Activated CD4-positive, alpha-beta T cell treated with anti-CD3 and anti-CD28 coated beads, Interleukin-10, Interleukin-2, amounts not matched to agents 100 ng/mL and 50 ng/mL, durations not matched to agents 16 hours and 8 hours (primary cell): ENCODE results near the gene POLR2J.
A peak's percentile ranks its signal among the peaks of the same experiment; 100 is the strongest.
"Not testable (repeated sequence)": the region's sequence is repeated elsewhere in the genome, so short reads cannot be mapped to it uniquely, and the experiment has no call there.

Source experiments
- DNase-seq: peaks from one replicate; pipeline ENCODE4 v3.0.0-alpha.2; 2020

POLR2J gene

DNA sequence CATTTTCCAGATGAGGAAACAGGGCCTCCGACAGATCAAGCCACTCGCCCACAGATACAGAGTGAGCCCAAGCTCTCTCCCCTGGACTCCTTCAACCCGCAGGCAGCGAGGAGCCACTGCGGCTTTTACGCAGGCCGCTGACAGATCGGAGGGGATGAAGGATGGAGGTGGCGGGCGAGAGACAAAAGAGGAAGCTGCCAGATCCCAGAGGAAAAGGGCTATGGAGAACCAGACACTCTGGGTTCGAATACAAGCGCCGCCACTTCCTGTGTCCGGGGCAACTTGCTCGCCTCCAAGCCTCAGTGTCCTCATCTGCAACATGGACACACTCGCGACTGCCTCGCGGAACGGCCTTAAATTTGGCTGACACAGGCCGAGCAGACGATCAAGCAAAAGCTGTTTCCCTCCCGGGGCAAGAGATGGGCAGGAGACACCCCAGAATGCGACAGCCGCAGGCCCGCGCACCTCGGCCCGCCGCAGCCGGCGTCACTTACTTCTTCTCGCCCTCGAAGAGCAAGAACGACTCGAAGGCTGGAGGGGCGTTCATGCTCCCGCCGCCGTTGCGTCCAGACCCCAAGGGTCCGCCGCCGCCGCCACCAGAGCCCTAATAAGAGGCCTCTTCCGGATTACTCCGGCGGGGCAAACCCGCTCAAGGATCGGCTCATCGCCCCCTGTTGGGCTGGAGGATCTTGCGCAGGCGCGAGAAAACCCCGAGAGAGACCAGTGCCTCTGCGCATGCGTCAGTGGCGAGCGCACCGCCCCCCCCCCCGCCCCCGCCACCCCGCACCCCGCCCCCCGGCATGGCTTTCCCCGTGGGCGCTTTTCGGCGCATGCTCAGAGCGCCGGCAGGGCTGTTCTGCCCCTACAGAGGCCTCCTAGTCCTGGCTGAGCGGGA, at the start of gene POLR2J:
TSS of gene POLR2J (minus strand) at position 609 of the 895 bp plus-strand sequence. CDS start at position 547, 62 bp downstream.
- DNase-seq, result peak; percentile 94

DNA sequence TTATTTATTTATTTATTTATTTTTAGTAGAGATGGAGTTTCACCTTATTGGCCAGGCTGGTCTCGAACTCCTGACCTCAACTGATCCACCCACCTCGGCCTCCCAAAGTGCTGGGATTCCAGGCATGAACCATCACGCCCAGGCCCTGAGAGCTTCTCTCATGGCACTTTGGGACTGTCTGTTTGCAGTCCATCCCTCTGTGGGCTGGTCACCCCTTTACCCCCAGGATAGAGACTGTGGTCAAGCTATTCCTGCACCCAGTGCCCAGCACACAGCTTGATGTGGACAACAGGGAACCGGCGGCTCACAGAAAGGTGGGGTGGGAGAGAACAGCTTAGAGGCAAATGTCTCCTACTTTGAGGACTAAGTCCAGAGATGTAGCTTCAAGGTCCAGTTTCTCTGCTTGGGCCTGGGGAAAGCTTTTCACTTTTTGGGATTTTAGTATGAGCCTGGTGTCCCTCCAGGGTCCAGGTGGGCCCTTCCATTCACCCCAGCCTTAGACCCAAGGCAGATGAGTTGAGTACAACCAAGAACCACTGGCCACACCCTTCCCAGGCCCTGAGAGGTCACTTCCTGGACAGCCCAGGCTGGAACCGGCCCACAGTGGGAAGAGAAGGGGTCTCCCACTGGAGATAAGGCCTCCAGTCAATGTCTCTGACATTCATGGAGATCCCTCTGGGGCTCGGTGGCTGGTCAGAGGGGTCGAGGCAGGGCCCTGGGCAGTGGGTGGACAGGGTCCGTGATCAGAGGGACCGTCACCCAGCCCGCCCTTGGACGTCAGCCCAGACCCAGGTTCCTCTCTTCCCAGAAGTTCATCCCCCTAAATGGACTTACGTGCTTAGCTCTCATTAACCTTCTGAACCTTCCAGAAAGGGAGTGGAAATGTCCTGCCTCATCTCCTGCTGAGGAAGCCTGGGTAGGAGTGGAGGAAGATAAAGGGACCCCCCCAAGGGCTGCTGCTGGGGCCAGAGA, 49.4 kb upstream of the POLR2J start:
- DNase-seq, result not testable (repeated sequence)

DNA sequence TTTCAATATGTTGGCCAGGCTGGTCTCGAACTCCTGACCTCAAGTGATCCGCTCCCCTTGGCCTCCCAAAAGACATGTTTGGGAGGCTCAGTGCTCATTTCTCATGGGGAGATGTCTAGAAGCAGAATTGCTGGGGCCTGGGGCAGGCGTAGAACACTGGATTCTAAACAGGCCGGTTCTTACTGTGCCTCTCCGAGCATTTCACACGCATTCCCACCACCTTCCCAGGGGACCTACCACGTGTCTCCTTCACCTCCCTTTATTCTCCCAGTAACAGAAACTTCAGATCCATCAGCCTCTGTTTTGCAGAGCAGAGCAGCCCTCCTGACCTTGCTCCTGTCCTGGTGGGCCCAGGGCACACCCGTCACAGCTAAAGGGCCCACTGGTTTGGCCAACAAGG, 48.5 kb upstream of the POLR2J start:
- not testable (repeated sequence) for DNase-seq

DNA sequence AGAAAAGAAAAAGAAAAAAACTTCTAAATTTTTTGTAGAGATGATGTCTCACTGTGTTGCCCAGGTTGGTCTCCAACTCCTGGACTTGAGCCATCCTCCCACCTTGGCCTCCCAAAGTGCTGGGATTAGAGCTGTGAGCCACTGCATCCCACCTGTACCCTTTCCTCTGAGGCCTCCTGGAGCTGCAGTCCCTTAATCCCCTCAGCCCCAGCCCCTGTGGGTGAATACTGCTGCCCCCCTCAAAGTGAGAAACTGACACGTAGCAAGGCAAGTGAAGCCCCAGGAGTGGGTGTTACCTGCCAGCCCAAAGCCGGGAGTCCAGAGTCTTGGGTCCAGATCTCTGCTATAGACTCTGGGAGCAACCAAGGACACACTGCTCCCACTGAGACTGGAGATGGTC, 46.1 kb upstream of the POLR2J start:
- DNase-seq, result not testable (repeated sequence)

DNA sequence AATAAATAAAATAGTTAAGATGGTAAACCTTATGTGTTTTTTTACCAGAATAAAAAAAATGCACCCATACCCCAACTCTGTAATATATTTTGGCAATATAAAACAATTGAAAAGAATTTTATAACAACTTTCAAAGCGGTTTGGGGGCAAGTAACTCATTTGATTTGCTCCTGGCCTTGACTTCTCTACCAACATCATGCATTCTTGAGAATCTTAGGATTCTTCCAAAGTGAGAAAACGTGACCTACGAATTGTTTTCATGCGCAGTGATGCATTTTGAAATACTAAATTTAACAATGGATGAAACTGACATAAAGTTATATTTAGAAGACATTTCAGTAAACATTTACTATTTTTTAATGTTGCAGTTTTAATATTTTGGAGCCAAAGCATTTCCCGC, 42.1 kb upstream of the POLR2J start:
- not testable (repeated sequence) for DNase-seq

DNA sequence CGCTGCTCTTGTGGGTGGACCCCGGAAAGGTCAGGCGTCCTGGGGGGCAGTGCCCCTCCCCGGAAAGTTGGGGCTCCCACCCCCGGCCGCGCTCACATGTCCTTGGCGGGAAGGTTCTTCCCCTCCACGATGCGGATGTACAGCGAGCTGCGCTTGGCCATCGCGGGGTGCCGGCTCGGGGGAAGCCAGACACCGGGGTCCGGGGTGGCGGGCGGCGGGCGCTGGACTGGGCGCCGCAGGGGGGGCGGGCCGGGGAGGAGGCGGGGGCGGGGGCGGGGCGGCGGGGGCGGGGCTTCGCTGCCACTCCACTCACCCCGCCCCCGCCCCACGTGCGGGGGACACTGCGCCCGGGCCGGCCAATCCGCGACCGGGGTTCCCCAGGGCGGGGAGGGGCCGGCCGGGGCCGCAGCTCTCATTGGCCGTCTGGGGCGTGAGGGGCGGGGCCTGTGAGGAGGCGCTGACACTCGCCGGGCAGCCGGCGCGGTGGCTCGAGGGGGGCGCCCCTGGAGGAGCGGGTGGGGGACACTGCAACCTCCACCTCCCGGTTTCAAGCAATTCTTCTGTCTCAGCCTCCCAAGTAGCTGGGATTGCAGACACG, 38.9 kb upstream of the POLR2J start, which contains the start of gene RASA4B:
TSS of gene RASA4B (minus strand) at position 228 of the 598 bp plus-strand sequence. CDS start at position 161, 67 bp downstream.
- DNase-seq, result not testable (repeated sequence)

DNA sequence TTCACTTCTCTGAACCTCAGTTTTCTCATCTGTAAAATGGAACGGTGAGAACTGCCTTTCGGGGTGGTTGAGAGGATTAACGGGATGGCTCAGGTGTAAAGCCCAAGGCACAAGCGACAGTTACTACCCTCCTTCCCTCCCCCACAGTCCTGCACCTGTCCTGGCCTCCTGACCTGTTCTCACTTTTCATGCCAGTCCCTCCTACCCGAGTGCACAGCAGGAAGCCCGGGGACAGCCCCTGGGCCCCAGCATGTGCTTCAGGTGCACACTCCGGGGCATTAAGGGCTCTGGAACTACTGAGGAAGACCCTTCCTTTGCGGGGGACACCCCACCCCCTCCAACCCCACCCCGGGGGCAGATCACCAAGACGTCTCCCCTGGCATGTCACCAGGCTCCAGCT, 38.2 kb upstream of the POLR2J start:
- DNase-seq, result not testable (repeated sequence)

DNA sequence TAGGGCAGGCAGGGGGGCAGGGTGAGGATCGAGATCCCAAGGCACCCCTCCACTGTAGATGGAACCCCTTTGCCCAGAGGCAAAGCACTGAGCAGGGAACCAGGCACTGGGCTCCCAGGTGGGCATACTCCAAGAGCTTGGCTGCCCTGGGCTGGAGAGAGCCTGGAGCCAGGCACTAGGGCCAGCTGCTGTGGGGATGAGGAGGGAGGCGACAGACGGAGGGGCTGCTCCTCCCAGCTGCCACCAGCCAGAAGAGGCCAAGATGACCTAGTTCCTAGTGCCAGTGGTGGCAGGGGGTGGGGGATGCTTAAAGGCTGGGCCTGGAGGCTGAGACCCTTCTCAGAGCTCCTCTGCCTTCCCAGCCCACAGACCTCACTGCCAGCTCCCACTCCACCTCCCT, 37.2 kb upstream of the POLR2J start:
- not testable (repeated sequence) for DNase-seq

DNA sequence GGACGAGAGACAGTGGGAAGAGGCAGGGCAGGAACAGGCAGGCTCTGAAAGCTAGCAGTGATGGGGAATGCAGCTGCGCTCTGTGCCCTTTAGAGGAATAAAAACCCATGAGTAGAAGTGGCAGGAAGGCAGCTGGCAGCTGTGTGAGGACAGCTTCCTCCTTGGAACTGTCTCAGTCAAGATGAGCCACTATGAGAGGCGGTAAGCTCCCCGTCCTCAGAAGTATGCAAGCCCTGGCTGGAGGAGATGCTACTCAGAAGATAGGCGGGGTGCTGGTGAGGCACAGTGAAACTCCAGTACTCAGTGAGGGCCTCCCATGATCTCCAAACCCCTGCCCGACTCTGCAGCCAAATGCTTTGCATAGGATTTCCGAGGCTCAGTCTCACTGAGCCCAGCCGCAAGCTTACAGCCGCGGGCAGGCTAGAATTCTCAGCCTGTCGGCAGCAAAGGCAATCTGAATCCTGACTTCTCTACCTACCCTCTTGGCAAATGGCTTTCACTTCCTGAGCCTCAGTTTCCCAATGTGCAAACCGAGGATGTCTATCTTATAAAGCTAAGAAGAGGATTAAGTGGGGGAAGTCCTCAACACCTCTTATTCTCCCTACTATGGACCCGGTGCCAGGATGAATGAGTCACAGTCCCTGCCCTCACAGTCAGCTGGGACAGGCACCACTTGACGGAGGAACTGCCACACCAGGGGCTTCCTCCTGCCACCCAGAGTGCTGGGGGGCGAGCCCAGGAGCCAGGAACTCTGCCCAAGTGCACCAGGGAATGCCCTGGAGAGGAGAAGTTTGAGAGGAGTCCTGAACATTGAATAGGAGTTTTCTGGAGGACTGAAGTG, 36.4 kb upstream of the POLR2J start:
- DNase-seq, result not testable (repeated sequence)

DNA sequence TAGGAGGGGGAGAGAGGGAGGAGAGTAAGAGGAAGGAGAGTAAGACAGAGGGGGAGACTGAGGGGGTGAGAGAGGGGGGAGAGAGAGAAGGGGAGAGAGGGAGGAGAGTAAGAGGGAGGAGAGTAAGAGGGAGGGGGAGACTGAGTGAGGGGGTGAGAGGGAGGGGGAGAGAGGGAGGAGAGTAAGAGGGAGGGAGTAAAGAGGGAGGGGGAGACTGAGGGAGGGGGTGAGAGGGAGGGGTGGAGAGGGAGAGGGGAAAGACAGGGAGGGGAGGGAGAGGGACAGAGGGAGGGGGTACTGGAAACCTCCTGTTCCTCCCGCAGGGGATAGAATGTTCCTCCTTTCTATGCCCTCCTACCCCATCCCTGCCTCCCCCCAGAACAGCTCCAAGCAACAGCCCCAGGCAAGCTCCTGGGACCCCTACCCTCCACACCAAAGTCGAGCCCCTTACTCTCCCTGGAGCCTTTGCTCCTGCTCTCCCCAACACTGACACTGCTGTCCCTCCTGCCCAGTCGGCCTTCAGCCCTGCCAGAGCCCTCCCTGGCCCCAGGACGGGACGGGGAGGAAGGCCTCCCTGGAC, 34.0 kb upstream of the POLR2J start:
- DNase-seq, result not testable (repeated sequence)

DNA sequence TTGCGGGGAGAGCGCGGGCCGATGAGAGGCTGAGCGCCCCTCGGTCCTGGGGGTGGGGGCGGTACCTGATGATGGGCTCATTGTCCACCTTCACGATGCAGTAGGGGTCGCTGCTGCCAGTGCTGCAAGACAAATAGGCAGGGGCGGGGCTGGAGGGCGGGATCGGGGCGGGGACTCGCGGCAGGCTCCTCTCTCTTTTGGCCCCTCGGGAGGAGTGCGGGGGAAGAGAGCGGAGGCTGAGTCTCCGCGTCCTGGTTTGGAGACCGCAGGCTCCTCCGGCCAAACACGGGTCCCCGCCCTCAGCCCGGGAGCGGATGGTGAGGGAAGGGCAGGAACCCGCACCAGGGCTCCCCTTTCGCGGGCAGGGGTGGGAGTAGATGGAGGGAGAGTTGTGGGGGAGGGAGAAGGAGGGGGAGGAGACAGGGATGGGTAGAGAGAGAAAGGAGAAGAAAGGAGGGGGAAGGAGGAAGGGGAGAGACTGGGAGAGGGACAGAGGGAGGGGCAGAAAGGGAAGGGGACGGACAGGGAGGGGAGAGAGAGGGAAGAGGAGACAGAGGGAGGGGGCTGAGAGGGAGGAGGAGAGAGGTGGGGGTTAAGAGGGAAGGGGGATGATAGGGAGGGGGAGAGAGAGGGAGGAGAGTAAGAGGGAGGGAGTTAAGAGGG, 33.3 kb upstream of the POLR2J start:
- not testable (repeated sequence) for DNase-seq

DNA sequence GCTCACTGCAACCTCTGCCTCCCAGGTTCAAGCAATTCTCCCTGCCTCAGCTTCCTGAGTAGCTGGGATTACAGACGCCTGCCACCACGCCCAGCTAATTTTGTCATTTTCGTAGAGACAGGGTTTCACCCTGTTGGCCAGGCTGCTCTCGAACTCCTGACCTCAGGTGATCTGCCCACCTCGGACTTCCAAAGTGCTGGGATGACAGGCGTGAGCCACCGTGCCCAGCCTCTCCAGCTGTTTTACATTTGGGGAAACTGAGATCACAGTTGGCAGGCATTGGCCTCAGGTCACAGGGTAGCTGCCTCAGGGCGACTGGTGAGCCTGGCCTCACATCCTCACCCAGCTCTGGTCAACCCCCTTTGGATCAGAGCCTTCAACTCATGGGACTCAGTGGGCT, 31.9 kb upstream of the POLR2J start:
- DNase-seq, result not testable (repeated sequence)

DNA sequence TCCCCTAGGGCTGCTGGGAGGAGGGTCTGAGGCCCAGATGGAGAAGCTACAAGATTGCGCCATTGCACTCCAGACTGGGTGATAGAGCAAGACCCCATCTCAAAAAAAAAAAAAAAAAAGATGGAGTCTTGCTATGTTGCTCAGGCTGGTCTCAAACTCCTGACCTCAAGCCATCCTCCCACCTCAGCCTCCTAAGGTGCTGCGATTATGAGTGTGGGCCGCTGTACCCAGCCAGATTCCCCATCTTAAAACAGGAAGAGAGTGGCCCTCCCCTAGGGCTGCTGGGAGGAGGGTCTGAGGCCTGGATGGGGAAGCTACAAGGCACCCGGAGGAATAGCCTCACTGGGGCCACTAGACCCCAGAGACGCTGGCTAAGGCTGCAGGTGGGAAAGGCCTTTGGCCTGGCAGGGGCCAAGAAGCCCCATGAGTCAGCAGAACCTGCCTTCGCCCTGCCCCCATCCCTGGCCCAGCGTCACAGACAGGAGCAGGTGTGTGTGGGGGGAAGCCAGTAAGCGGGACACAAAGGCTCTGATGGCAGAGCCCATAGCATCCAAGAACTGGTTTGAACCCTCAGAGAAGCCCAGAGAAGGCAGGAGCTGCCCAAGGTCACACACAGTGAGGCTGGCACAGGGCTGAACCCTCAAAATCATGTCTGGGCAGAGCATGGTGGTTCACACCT, 28.8 kb upstream of the POLR2J start:
- not testable (repeated sequence) for DNase-seq

DNA sequence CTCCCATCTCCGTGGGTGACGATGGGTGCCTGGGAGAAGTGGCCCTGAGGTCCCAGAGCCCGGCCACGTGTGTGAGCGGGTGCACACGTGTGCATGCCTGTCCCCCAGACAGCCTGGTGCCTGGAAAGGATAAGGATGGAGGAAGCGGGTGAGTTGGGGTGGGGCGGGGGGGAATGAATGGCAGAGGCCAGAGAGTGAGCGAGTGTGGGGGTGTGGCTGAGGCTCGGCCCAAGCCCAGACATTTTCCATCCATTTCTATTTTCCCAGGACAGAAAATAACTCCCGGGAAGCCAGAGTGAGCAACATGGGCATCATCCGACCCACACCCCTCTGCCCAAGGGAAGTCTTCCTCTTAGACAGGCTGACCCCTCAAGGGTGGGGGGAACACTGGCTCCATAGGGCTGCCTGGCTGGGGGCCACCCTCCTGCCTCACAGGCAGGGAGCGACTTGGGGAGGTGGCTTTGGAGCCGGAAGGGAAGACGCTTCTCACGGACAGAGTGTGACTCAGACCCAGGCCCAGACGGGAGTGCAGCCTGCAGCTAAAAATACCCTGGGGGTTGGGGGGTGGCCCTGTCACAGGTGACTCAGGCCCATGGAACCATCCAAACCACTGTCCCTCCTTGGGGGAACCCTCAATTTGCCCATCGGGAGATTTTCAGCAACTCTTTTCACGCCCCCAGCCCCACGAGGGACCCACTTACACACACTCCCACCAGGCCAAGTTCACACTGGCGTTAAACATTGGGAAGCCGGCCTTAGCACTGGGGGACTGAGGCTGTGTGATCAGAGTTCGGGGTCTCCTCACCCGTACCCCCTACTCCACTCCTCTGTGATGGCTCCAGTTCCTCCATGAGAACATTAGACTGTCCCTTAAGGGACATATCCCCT, 26.8 kb upstream of the POLR2J start:
- not testable (repeated sequence) for DNase-seq

DNA sequence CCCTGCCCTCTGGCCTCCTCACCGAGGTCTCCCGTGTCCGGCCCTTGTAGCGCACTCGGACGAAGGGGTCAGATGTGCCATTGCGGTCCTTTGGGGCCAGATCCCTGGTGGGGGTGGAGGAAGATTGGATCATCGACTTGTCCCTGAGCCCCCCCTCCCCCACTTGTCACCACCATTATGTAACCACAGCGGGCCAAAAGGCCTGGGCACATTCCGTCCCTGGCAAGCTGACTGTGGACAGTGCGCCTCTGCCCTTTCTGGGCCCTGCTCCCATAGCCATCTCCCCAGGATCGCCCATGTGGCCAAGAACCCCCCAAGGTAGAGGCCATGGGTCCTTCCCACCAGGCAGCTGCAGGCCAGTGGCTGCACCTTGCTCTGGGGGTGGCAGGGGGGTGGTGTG, 24.4 kb upstream of the POLR2J start:
- DNase-seq, result not testable (repeated sequence)

DNA sequence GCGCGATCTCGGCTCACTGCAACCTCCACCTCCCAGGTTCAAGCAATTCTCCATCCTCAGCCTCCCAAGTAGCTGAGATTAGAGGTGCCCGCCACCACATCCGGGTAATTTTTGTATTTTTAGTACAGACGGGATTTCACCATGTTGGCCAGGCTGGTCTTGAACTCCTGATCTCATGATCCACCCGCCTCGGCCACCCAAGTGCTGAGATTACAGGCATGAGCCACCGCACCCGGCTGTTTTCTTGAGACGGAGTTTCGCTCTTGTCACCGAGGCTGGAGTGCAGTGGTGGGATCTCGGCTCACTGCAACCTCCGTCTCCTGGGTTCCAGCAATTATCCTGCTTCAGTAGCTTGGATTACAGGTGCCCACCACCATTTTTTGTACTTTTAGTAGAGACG, 19.6 kb upstream of the POLR2J start:
- not testable (repeated sequence) for DNase-seq

DNA sequence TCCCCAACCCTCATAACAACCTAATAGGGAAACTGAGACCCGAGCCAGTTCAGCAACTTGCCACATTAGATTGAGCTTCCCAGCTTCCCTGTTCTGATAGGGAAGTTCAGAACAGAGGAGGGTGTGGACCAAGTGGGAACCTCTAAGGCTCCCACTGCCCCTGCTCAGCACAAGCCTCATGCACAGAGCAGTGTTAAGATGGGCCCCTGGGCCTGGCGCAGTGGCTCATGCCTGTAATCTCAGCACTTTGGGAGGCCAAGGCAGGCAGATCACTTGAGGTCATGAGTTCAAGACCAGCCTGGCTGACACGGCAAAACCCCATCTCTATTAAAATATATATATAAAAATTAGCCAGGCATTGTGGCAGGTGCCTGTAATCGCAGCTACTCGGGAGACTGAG, 18.6 kb upstream of the POLR2J start:
- not testable (repeated sequence) for DNase-seq

DNA sequence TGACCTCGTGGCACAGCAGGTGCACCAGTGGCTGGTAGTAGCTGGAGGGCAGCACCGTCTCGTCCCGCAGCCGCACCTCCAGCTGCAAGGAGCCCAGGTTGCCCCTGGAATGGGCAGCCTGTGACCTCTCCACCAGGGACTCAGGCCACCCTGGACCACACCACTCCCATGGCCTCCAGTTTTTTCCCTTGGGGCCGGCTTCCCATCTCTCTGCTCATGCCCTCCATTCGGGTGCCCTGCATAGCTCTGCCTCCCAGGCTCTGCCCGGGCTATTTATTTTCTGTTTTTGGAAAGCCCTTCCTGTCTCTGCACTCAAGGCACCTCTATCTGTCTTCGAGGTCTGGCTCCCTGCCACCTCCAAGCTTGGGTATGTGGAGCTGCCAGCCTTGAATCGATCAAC, 18.1 kb upstream of the POLR2J start:
- DNase-seq, result not testable (repeated sequence)
